ENCODE results near the gene ITGAV. TPM values are rescaled to one million over a fixed set of nuclear protein-coding genes. Genes with fewer than 3 reads are reported as not detected.

The ITGAV gene
- total RNA-seq, 2 donors from 2014 or later = 8.7 to 10.9 TPM

- peaks cover 6 to 7% of the 10 kb centered on the region in 2 donors for H3K36me3 Mint-ChIP-seq
- ATAC-seq (no peak), DNase-seq (ENCODE audit: low spot score in 2 of 2) (no peak)
- no peaks in the 10 kb centered on the region for H3K9me3 Mint-ChIP-seq
- no peak overlapping the region for H3K27ac Mint-ChIP-seq
Observed at GRCh38 chr2:186593523-186593922, 3.7 kb downstream of the ITGAV start.

GRCh38 chr2:186594001-186594722 is 4.3 kb downstream of the ITGAV start:
- no peak for ATAC-seq
- H3K27ac Mint-ChIP-seq = no peak overlapping the region
- peaks cover 6 to 7% of the 10 kb centered on the region in 2 donors for H3K36me3 Mint-ChIP-seq
- DNase-seq (ENCODE audit: low spot score in 2 of 2) = no peak
- H3K9me3 Mint-ChIP-seq = no peaks in the 10 kb centered on the region

- no peaks in the 10 kb centered on the region for H3K9me3 Mint-ChIP-seq
- H3K27ac Mint-ChIP-seq = no peak overlapping the region
- H3K36me3 Mint-ChIP-seq = peaks cover 6 to 7% of the 10 kb centered on the region in 2 donors
- ATAC-seq = no peak
- DNase-seq (ENCODE audit: low spot score in 2 of 2) = no peak
Observed at GRCh38 chr2:186595219-186595618, 5.4 kb downstream of the ITGAV start.

GRCh38 chr2:186599186-186599778 is 9.4 kb downstream of the ITGAV start:
- ATAC-seq (no peak), DNase-seq (ENCODE audit: low spot score in 2 of 2) (no peak)
- H3K36me3 Mint-ChIP-seq = no peaks in the 10 kb centered on the region
- no peak overlapping the region for H3K27ac Mint-ChIP-seq
- no peaks in the 10 kb centered on the region for H3K9me3 Mint-ChIP-seq

- ATAC-seq (no peak), DNase-seq (ENCODE audit: low spot score in 2 of 2) (no peak)
- no peaks in the 10 kb centered on the region for H3K36me3 Mint-ChIP-seq
Observed at GRCh38 chr2:186603286-186603685, 13.4 kb downstream of the ITGAV start.

GRCh38 chr2:186605041-186605440 is 15.2 kb downstream of the ITGAV start:
- no peak for ATAC-seq
- H3K27ac Mint-ChIP-seq = no peak overlapping the region
- H3K9me3 Mint-ChIP-seq = no peaks in the 10 kb centered on the region
- no peak for DNase-seq (ENCODE audit: low spot score in 2 of 2)
- H3K36me3 Mint-ChIP-seq = no peaks in the 10 kb centered on the region

More at GRCh38 chr2:186603286-186603685, 13.4 kb downstream of the ITGAV start:
- H3K9me3 Mint-ChIP-seq = no peaks in the 10 kb centered on the region
- no peak overlapping the region for H3K27ac Mint-ChIP-seq

GRCh38 chr2:186607660-186608324 is 17.9 kb downstream of the ITGAV start:
- DNase-seq (ENCODE audit: low spot score in 2 of 2) = no peak
- Mint-ChIP-seq H3K36me3 (no peaks in the 10 kb centered on the region), H3K27ac (no peak overlapping the region), H3K9me3 (no peaks in the 10 kb centered on the region)
- no peak for ATAC-seq

GRCh38 chr2:186610785-186611184 is 20.9 kb downstream of the ITGAV start:
- Mint-ChIP-seq H3K9me3 (no peaks in the 10 kb centered on the region), H3K36me3 (no peaks in the 10 kb centered on the region), H3K27ac (no peak overlapping the region)
- DNase-seq (ENCODE audit: low spot score in 2 of 2) = no peak
- no peak for ATAC-seq

GRCh38 chr2:186611526-186611925 is 21.7 kb downstream of the ITGAV start:
- DNase-seq (ENCODE audit: low spot score in 2 of 2) = no peak
- ATAC-seq = no peak
- H3K27ac Mint-ChIP-seq = no peak overlapping the region
- H3K9me3 Mint-ChIP-seq = no peaks in the 10 kb centered on the region
- no peaks in the 10 kb centered on the region for H3K36me3 Mint-ChIP-seq

- DNase-seq (ENCODE audit: low spot score in 2 of 2) = no peak
- ATAC-seq = no peak
- Mint-ChIP-seq H3K27ac (no peak overlapping the region), H3K36me3 (no peaks in the 10 kb centered on the region), H3K9me3 (no peaks in the 10 kb centered on the region)
Observed at GRCh38 chr2:186612026-186612425, 22.2 kb downstream of the ITGAV start.

GRCh38 chr2:186612555-186613440 is 22.9 kb downstream of the ITGAV start:
- no peaks in the 10 kb centered on the region for H3K36me3 Mint-ChIP-seq
- no peaks in the 10 kb centered on the region for H3K9me3 Mint-ChIP-seq
- H3K27ac Mint-ChIP-seq = no peak overlapping the region
- ATAC-seq (no peak), DNase-seq (ENCODE audit: low spot score in 2 of 2) (no peak)

GRCh38 chr2:186614373-186614772 is 24.5 kb downstream of the ITGAV start:
- no peak for ATAC-seq
- no peaks in the 10 kb centered on the region for H3K9me3 Mint-ChIP-seq
- no peak for DNase-seq (ENCODE audit: low spot score in 2 of 2)
- no peaks in the 10 kb centered on the region for H3K36me3 Mint-ChIP-seq
- no peak overlapping the region for H3K27ac Mint-ChIP-seq

- no peaks in the 10 kb centered on the region for H3K36me3 Mint-ChIP-seq
- DNase-seq (ENCODE audit: low spot score in 2 of 2) (no peak), ATAC-seq (no peak)
- H3K9me3 Mint-ChIP-seq = no peaks in the 10 kb centered on the region
- H3K27ac Mint-ChIP-seq = no peak overlapping the region
Observed at GRCh38 chr2:186617148-186617547, 27.3 kb downstream of the ITGAV start.

- ATAC-seq = no peak
- no peak for DNase-seq (ENCODE audit: low spot score in 2 of 2)
- no peaks in the 10 kb centered on the region for H3K9me3 Mint-ChIP-seq
- no peak overlapping the region for H3K27ac Mint-ChIP-seq
- peaks cover 0 to 2% of the 10 kb centered on the region in 2 donors for H3K36me3 Mint-ChIP-seq
Observed at GRCh38 chr2:186617771-186618170, 27.9 kb downstream of the ITGAV start.

GRCh38 chr2:186618696-186619095 is 28.8 kb downstream of the ITGAV start:
- Mint-ChIP-seq H3K27ac (no peak overlapping the region), H3K9me3 (no peaks in the 10 kb centered on the region)

GRCh38 chr2:186623084-186623483 is 33.2 kb downstream of the ITGAV start:
- Mint-ChIP-seq H3K27ac (no peak overlapping the region), H3K9me3 (no peaks in the 10 kb centered on the region), H3K36me3 (peaks cover 7 to 12% of the 10 kb centered on the region in 2 donors)
- ATAC-seq (no peak), DNase-seq (ENCODE audit: low spot score in 2 of 2) (no peak)

More at GRCh38 chr2:186618696-186619095, 28.8 kb downstream of the ITGAV start:
- no peak for DNase-seq (ENCODE audit: low spot score in 2 of 2)
- peaks cover 2 to 7% of the 10 kb centered on the region in 2 donors for H3K36me3 Mint-ChIP-seq
- no peak for ATAC-seq

- Mint-ChIP-seq H3K27ac (no peak overlapping the region), H3K36me3 (peaks cover 7 to 12% of the 10 kb centered on the region in 2 donors), H3K9me3 (no peaks in the 10 kb centered on the region)
- ATAC-seq = no peak
- DNase-seq (ENCODE audit: low spot score in 2 of 2) = no peak
Observed at GRCh38 chr2:186624276-186624675, 34.4 kb downstream of the ITGAV start.
